DND-41 (cell line): ENCODE data around the gene IER2.
A peak's percentile ranks its signal among the peaks of the same experiment; 100 is the strongest.

Experiments used
- ATAC-seq: fragments of 200-7000 bp; cut with Tn5 transposase; 3 replicates; pipeline ENCODE4 v1.9.1; 2021; ENCODE audit warnings: low read depth; ENCODE audit not compliant: insufficient read depth
- DNase-seq: peaks from one replicate; pipeline ENCODE4 v3.0.0-alpha.2; 2020
- H2AFZ ChIP-seq: 2 replicates; pipeline ENCODE4 v1.6.0; 2012; ENCODE audit warnings: low read depth, low read length
- H3K27ac ChIP-seq: 2 replicates; pipeline ENCODE4 v1.5.1; 2012; ENCODE audit warnings: low read length, inconsistent platforms
- H3K27me3 ChIP-seq: fragments of 200-600 bp; sonication (generic); 2 replicates; pipeline ENCODE4 v1.6.0; 2012; ENCODE audit warnings: low read length, mild to moderate bottlenecking, inconsistent platforms; ENCODE audit not compliant: insufficient read depth, poor library complexity
- H3K36me3 ChIP-seq: 2 replicates; pipeline ENCODE4 v1.5.1; 2012; ENCODE audit warnings: low read length, inconsistent platforms; ENCODE audit not compliant: insufficient read depth
- H3K4me1 ChIP-seq: 2 replicates; pipeline ENCODE4 v1.5.1; 2012; ENCODE audit warnings: mild to moderate bottlenecking, low read length; ENCODE audit not compliant: insufficient read depth
- H3K4me2 ChIP-seq: 2 replicates; pipeline ENCODE4 v1.6.0; 2012; ENCODE audit warnings: mild to moderate bottlenecking, moderate library complexity, low read length, inconsistent platforms; ENCODE audit not compliant: insufficient read depth
- H3K4me3 ChIP-seq, 2 experiments: fragments of 200-600 bp in 1 of 2; shearing (Covaris generic) in 1 of 2; 2 replicates each; pipeline ENCODE4 v1.5.1; 2012 to 2016; ENCODE audit warnings: inconsistent platforms in 2 of 2, low read length in 2 of 2, mild to moderate bottlenecking in 2 of 2, low read depth in 1 of 2, moderate library complexity in 1 of 2
- H3K79me2 ChIP-seq: 2 replicates; pipeline ENCODE4 v1.6.0; 2012; ENCODE audit warnings: low read length, inconsistent platforms; ENCODE audit not compliant: insufficient read depth
- H3K9ac ChIP-seq: 2 replicates; pipeline ENCODE4 v1.6.0; 2012; ENCODE audit warnings: low read depth, mild to moderate bottlenecking, inconsistent platforms, low read length, moderate library complexity
- H3K9me3 ChIP-seq: 2 replicates; pipeline ENCODE4 v1.5.1; 2012; ENCODE audit warnings: low read length, moderate library complexity, mild to moderate bottlenecking, inconsistent platforms; ENCODE audit not compliant: insufficient read depth, severe bottlenecking
- H4K20me1 ChIP-seq: 2 replicates; pipeline ENCODE4 v1.6.0; 2012; ENCODE audit warnings: low read length; ENCODE audit not compliant: insufficient read depth
- CTCF ChIP-seq: IDR thresholded peaks from 2 replicates; pipeline ENCODE4 v1.5.1; 2012; ENCODE audit warnings: borderline replicate concordance, low read length, moderate library complexity, mild to moderate bottlenecking; ENCODE audit not compliant: poor library complexity, severe bottlenecking; ENCODE audit errors: extremely low read depth
- EZH2 ChIP-seq: IDR thresholded peaks from 3 replicates; pipeline ENCODE4 v1.6.1; 2012; ENCODE audit warnings: borderline replicate concordance, low read depth, mild to moderate bottlenecking, moderate library complexity, low read length, inconsistent platforms; ENCODE audit not compliant: severe bottlenecking

IER2 gene

DNA sequence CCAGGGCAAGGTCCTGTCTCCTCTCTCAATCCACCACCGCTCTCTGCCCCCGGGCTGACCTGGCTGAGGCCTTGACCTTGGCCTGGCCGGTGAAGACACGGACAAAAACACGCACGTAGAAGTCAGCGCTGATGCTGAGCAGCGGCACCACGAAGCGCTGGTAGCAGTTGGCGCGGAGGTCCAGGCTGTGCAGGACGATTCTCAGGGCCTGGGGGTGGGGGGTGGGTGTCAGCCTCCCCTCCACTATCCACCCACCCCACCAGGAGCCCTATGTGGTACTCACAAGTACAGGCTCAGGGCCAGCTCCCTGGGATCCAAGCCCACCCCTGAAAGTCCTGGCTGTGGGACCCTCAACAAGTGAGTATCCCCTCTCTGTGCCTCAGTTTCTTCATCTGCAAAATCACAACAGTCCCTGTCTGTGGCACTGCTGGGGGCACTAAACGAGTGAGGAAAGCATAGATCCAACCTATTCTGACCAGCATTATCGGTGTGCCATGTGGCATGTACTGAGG is 40.1 kb upstream of the IER2 start:
- no peaks in the 10 kb centered on the region for H4K20me1 ChIP-seq
- peaks cover 5% of the 10 kb centered on the region for H3K79me2 ChIP-seq
- H3K36me3 ChIP-seq, result peaks cover 46% of the 10 kb centered on the region
- no peaks in the 10 kb centered on the region for H3K9me3 ChIP-seq
- DNase-seq, result no peak
- TF ChIP-seq EZH2, result no peak
- no peak for TF ChIP-seq CTCF
- H3K4me1 ChIP-seq, result peaks cover 6% of the 10 kb centered on the region
- H3K4me2 ChIP-seq, result no peak overlapping the region
- H3K9ac ChIP-seq, result no peak overlapping the region
- no peak overlapping the region for H2AFZ ChIP-seq
- H3K27ac ChIP-seq, result no peak overlapping the region
- H3K27me3 ChIP-seq, result no peaks in the 10 kb centered on the region
- ATAC-seq, result no peak
- no peak overlapping the region for H3K4me3 ChIP-seq

DNA sequence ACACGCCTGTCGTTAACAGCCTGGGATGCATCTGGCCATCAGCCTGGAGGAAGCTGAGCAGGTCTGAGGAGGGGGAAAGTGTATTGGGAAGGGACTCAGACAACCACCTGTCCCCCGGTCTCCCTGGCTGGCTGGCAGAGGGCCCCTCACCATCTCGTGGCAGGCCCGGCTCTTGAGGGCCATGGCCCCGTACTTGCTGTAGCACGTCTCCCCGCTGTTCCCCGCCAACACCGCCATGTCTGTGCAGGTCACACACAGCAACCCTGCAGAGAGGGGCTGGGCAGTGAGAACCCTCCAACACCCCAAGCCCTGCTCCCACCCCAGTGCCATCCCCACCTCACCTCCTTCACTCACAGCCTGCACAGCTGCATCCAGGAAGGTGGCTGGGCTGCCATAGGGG is 37.7 kb upstream of the IER2 start:
- Histone ChIP-seq H3K4me1 (peaks cover 24% of the 10 kb centered on the region), H3K9me3 (no peaks in the 10 kb centered on the region), H3K79me2 (peaks cover 19% of the 10 kb centered on the region), H3K4me3 (no peak overlapping the region), H3K4me2 (no peak overlapping the region), H3K9ac (no peak overlapping the region), H2AFZ (no peak overlapping the region), H4K20me1 (no peaks in the 10 kb centered on the region), H3K27ac (no peak overlapping the region), H3K36me3 (peaks cover 44% of the 10 kb centered on the region), H3K27me3 (no peaks in the 10 kb centered on the region)
- DNase-seq, result no peak
- no peak for TF ChIP-seq EZH2
- TF ChIP-seq CTCF, result no peak
- ATAC-seq, result no peak

DNA sequence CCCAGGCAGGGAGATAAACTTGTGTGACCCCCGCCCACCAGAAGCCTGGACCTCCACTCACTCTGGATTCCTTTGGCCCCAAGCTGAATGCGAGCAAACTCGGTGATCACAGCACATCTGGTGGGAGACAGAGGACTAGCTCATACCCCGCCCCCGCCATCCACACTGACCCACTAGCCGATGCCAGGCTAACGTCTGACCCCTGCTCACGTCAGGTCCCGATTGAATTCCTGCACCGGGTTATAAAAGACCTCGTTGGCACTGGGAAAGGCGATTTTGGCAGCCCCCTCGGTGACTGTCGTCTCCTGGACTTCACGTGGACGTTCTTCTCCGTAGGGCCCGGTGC is 34.3 kb upstream of the IER2 start:
- DNase-seq (no peak), ATAC-seq (no peak)
- peaks cover 49% of the 10 kb centered on the region for H3K79me2 ChIP-seq
- peak overlapping the region; percentile 58 to 72 for H3K4me3 ChIP-seq
- peaks cover 50% of the 10 kb centered on the region for H3K4me1 ChIP-seq
- TF ChIP-seq EZH2 (no peak), CTCF (no peak)
- peak overlapping the region; percentile 75 for H2AFZ ChIP-seq
- peak overlapping the region; percentile 54 for H3K27ac ChIP-seq
- peak overlapping the region; percentile 95 for H3K4me2 ChIP-seq
- H3K27me3 ChIP-seq, result no peaks in the 10 kb centered on the region
- no peaks in the 10 kb centered on the region for H3K9me3 ChIP-seq
- peaks cover 22% of the 10 kb centered on the region for H4K20me1 ChIP-seq
- peak overlapping the region; percentile 59 for H3K9ac ChIP-seq
- H3K36me3 ChIP-seq, result peaks cover 41% of the 10 kb centered on the region
